K562 treated with DMSO at 1 percent for 48 hours (cell line): ENCODE data around the gene GAB2. TPM values are rescaled to one million over a fixed set of nuclear protein-coding genes. Genes with fewer than 3 reads are reported as not detected.

ENCODE experiments used
- total RNA-seq: library from RNA; unstranded; fragments of 300-600 nt; gene quantifications from 2 replicates; pipeline ENCODE4 v1.2.3, GENCODE V29; 2022; ENCODE audit warnings: low replicate concordance; ENCODE audit errors: extremely low read depth

GAB2 gene
- not detected in 2 replicates for total RNA-seq

GRCh38 chr11:78417175-78417887 lies at the start of gene GAB2:
TSS of gene GAB2 (minus strand) at chr11:78417820. CDS start at chr11:78417720, 100 bp downstream.

GRCh38 chr11:78188286-78189173 lies 229.1 kb downstream of the GAB2 start, which contains the start of the genes KCTD21 and USP35:
TSS of gene KCTD21 (minus strand) at chr11:78188626. CDS start at chr11:78174554, 14,072 bp downstream.
TSS of gene USP35 (plus strand) at chr11:78188919. CDS start at chr11:78196246, 7,327 bp downstream.

Other genes with a start within 250 kb of the GAB2 start
- gene KCTD21, start 229.2 kb downstream of the GAB2 start, total RNA-seq, result not detected in 2 replicates
- gene USP35, start 228.9 kb downstream of the GAB2 start, total RNA-seq, result not detected in 2 replicates
- gene NARS2, start 157.0 kb upstream of the GAB2 start, total RNA-seq, result not detected in 2 replicates